Caki2 (cell line): ENCODE data around the gene PDE2A. TPM values are rescaled to one million over a fixed set of nuclear protein-coding genes. Genes with fewer than 3 reads are reported as not detected.
"Not testable (repeated sequence)": the region's sequence is repeated elsewhere in the genome, so short reads cannot be mapped to it uniquely, and the experiment has no call there.

ENCODE experiments used
- DNase-seq: peaks from one replicate; pipeline ENCODE4 v3.0.0-alpha.2; 2015; ENCODE audit warnings: low read depth
- in situ Hi-C: cut with HindIII; loops from 2 replicates; pipeline ENCODE4 v1.10.0; 2016; ENCODE audit warnings: low sequenced_read_pairs, low pct_unique_long_range_greater_than_20kb, mixed read lengths
- total RNA-seq: library from RNA; depleted of rRNA; stranded (reverse); fragments of >200 nt; shearing (Covaris generic); gene quantifications from 2 replicates; pipeline ENCODE4 v1.2.3, GENCODE V29; 2014; ENCODE audit warnings: low replicate concordance

Gene PDE2A
- total RNA-seq, 1 experiment from 2014 or later = 1.5 TPM

- in situ Hi-C loops = no loop called here
- no peak for DNase-seq
These were observed 96.9 kb downstream of the PDE2A start for GRCh38 chr11:72577271-72577721.

GRCh38 chr11:72576661-72577060, 97.6 kb downstream of the PDE2A start:
- in situ Hi-C loops = no loop called here
- DNase-seq = no peak

- no peak for DNase-seq
- in situ Hi-C loops = no loop called here
These were observed 98.0 kb downstream of the PDE2A start for GRCh38 chr11:72576243-72576595.

GRCh38 chr11:72575533-72576242, 98.5 kb downstream of the PDE2A start:
- no peak for DNase-seq
- in situ Hi-C loops = no loop called here

GRCh38 chr11:72574548-72575460, 99.4 kb downstream of the PDE2A start:
- DNase-seq = no peak
- in situ Hi-C loops = no loop called here

GRCh38 chr11:72573855-72574445, 100.3 kb downstream of the PDE2A start:
- in situ Hi-C loops = no loop called here
- no peak for DNase-seq

- peak; percentile 8 for DNase-seq
- in situ Hi-C loops = no loop called here
These were observed 101.0 kb downstream of the PDE2A start for GRCh38 chr11:72573072-72573854.

- DNase-seq, in situ Hi-C loops: not testable (repeated sequence)
These were observed 101.7 kb downstream of the PDE2A start for GRCh38 chr11:72572540-72572939.

GRCh38 chr11:72570893-72571661, 103.1 kb downstream of the PDE2A start:
- in situ Hi-C loops = no loop called here
- DNase-seq = no peak

GRCh38 chr11:72569966-72570892, 104.0 kb downstream of the PDE2A start:
- DNase-seq = no peak

GRCh38 chr11:72568861-72569260, 105.4 kb downstream of the PDE2A start:
- in situ Hi-C loops = no loop called here
- DNase-seq = no peak

More at GRCh38 chr11:72569966-72570892, 104.0 kb downstream of the PDE2A start:
- in situ Hi-C loops = no loop called here

- in situ Hi-C loops = no loop called here
- no peak for DNase-seq
These were observed 111.8 kb downstream of the PDE2A start for GRCh38 chr11:72562431-72562830.

GRCh38 chr11:72561856-72562255, 112.4 kb downstream of the PDE2A start:
- in situ Hi-C loops = no loop called here
- no peak for DNase-seq

- DNase-seq, in situ Hi-C loops: not testable (repeated sequence)
These were observed 113.4 kb downstream of the PDE2A start for GRCh38 chr11:72560864-72561263.

- no peak for DNase-seq
- in situ Hi-C loops = no loop called here
These were observed 117.8 kb downstream of the PDE2A start for GRCh38 chr11:72556433-72556832.

GRCh38 chr11:72555014-72555522, 119.2 kb downstream of the PDE2A start:
- in situ Hi-C loops, DNase-seq: not testable (repeated sequence)
